B cell (primary cell): ENCODE data around the gene TBX1. TPM values are rescaled to one million over a fixed set of nuclear protein-coding genes. Genes with fewer than 3 reads are reported as not detected.

Source experiments
- ATAC-seq: fragments of 200-7000 bp; cut with Tn5 transposase; one replicate; pipeline ENCODE4 v1.10.0; 2021; ENCODE audit warnings: low read depth, mild to moderate bottlenecking, moderate number of reproducible peaks, moderate library complexity
- CTCF ChIA-PET: fragments of 350-600 bp; sonication (Branson Sonifier 250); formaldehyde crosslinking; loops from one replicate; lab custom pipeline; 2021; ENCODE audit warnings: antibody characterized with exemption, inconsistent platforms; lab: Charles Lee
- POLR2A ChIA-PET: fragments of 350-600 bp; sonication (Branson Sonifier 250); formaldehyde crosslinking; loops from one replicate; lab custom pipeline; 2021; ENCODE audit warnings: antibody characterized with exemption; lab: Charles Lee
- DNase-seq: peaks from one replicate; pipeline ENCODE4 v3.0.0; 2013
- H2AFZ ChIP-seq: 2 replicates; pipeline ENCODE4 v1.6.1; 2012; ENCODE audit warnings: mild to moderate bottlenecking, low read depth, low read length; ENCODE audit not compliant: insufficient read depth, poor library complexity, severe bottlenecking
- H3K27ac ChIP-seq, 2 donors: 1 replicate in 1 of 2; 2 replicates in 1 of 2; pipeline ENCODE4 v1.5.1; 2012 to 2013; ENCODE audit warnings: low read length in 2 of 2, mild to moderate bottlenecking in 2 of 2, moderate library complexity in 1 of 2
- H3K27me3 ChIP-seq, 4 experiments: fragments of 200-600 bp in 1 of 4; sonication (generic) in 1 of 4; replicated peaks in 1 of 4; 1 replicate in 2 of 4; 2 replicates in 2 of 4; pipeline versions ENCODE4 v1.6.1 to v1.7.0; 2013 to 2016; ENCODE audit warnings: low read length in 3 of 4, mild to moderate bottlenecking in 2 of 4, mixed read lengths in 1 of 4, moderate library complexity in 1 of 4; ENCODE audit not compliant: insufficient read depth in 4 of 4, control insufficient read depth in 3 of 4; ENCODE audit errors: control extremely low read depth in 1 of 4
- H3K36me3 ChIP-seq, 2 experiments: replicated peaks in 1 of 2; 1 replicate in 1 of 2; 2 replicates in 1 of 2; pipeline versions ENCODE4 v1.6.1 to v1.7.1; 2013; ENCODE audit warnings: low read length in 1 of 2; ENCODE audit not compliant: insufficient read depth in 2 of 2, control insufficient read depth in 1 of 2; ENCODE audit errors: control extremely low read depth in 1 of 2, extremely low read depth in 1 of 2
- H3K4me1 ChIP-seq, 2 donors: fragments of 200-600 bp in 1 of 2; sonication (generic) in 1 of 2; 1 replicate in 1 of 2; 2 replicates in 1 of 2; pipeline versions ENCODE4 v1.5.1 to v1.6.1; 2013 to 2017; ENCODE audit warnings: low read length in 2 of 2; ENCODE audit not compliant: control insufficient read depth in 2 of 2, insufficient read depth in 2 of 2
- H3K4me2 ChIP-seq: replicated peaks from 2 replicates; pipeline ENCODE3; 2012; ENCODE audit warnings: mild to moderate bottlenecking, low read depth, low read length; ENCODE audit not compliant: poor library complexity, severe bottlenecking
- H3K4me3 ChIP-seq, 5 experiments: fragments of 200-600 bp in 1 of 5; sonication (generic) in 1 of 5; 1 replicate in 3 of 5; 2 replicates in 2 of 5; pipeline versions ENCODE4 v1.5.1 to v1.7.0; 2011 to 2016; ENCODE audit warnings: low read length in 4 of 5, mild to moderate bottlenecking in 4 of 5, low read depth in 2 of 5, control low read depth in 1 of 5, moderate library complexity in 1 of 5; ENCODE audit not compliant: insufficient read depth in 1 of 5; ENCODE audit errors: control extremely low read depth in 1 of 5, extremely low read depth in 1 of 5
- H3K79me2 ChIP-seq: fragments of 200-600 bp; sonication (generic); one replicate; pipeline ENCODE4 v1.6.0; 2016; ENCODE audit warnings: low read length; ENCODE audit not compliant: control insufficient read depth, insufficient read depth
- H3K9ac ChIP-seq: fragments of 200-600 bp; sonication (generic); 2 replicates; pipeline ENCODE4 v1.6.1; 2017; ENCODE audit warnings: mild to moderate bottlenecking, low read length, moderate library complexity
- H3K9me3 ChIP-seq, 3 donors: one replicate each; pipeline versions ENCODE4 v1.6.1 to v1.7.1; 2013; ENCODE audit warnings: low read length in 2 of 3; ENCODE audit not compliant: control insufficient read depth in 2 of 3, insufficient read depth in 1 of 3; ENCODE audit errors: control extremely low read depth in 1 of 3
- H4K20me1 ChIP-seq: 2 replicates; pipeline ENCODE4 v1.6.0; 2012; ENCODE audit warnings: mild to moderate bottlenecking, low read length; ENCODE audit not compliant: insufficient read depth, control insufficient read depth, poor library complexity, severe bottlenecking
- H3K27ac Mint-ChIP-seq: one replicate; pipeline ENCODE4 v1.8.0; 2021; ENCODE audit warnings: mixed read lengths
- H3K27me3 Mint-ChIP-seq: one replicate; pipeline ENCODE4 v1.8.0; 2021; ENCODE audit warnings: mixed read lengths
- H3K4me1 Mint-ChIP-seq: one replicate; pipeline ENCODE4 v1.8.0; 2021; ENCODE audit warnings: mixed read lengths
- H3K4me3 Mint-ChIP-seq: one replicate; pipeline ENCODE4 v1.8.0; 2021; ENCODE audit warnings: mixed read lengths
- H3K9me3 Mint-ChIP-seq: one replicate; pipeline ENCODE4 v1.8.0; 2022; ENCODE audit warnings: mixed read lengths; ENCODE audit not compliant: insufficient read depth
- EZH2 ChIP-seq: IDR thresholded peaks from 2 replicates; pipeline ENCODE4 v1.6.1; 2012; ENCODE audit warnings: borderline replicate concordance, low read depth, mild to moderate bottlenecking, moderate library complexity, low read length; ENCODE audit not compliant: insufficient read depth, poor library complexity, severe bottlenecking
- WGBS: methylation state at CpG from one replicate; pipeline ENCODE4 v1.1.5; 2013; ENCODE audit warnings: missing lambda C conversion rate; ENCODE audit not compliant: insufficient coverage; 5-methylcytosine and 5-hydroxymethylcytosine counted together
- intact Hi-C: fragments of 100-400 bp; cut with micrococcal nuclease; formaldehyde crosslinking; loops from one replicate; pipeline ENCODE4 v1.10.0; 2022
- polyA plus RNA-seq: library from polyadenylated mRNA; depleted of rRNA; stranded (reverse); fragments of >200 nt; gene quantifications from 2 replicates; pipeline ENCODE4 v1.2.3, GENCODE V29; 2012
- total RNA-seq, 2 donors: library from RNA; stranded (reverse); fragments of 120-200 nt in 1 of 2; gene quantifications; 1 replicate in 1 of 2; 2 replicates in 1 of 2; pipeline versions ENCODE4 v1.2.3 to v1.2.4, GENCODE V29; 2013 to 2022
- TF ChIP-seq, protein P1 (sequence below): fragments of 200-600 bp; IDR thresholded peaks from one replicate; pipeline ENCODE4 v1.8.0; 2022; ENCODE audit warnings: antibody characterized with exemption, mild to moderate bottlenecking

Gene TBX1
- total and polyA plus RNA-seq, 2 donors (not counting 1 experiment from before 2014, with no cell fraction given): not detected

DNA sequence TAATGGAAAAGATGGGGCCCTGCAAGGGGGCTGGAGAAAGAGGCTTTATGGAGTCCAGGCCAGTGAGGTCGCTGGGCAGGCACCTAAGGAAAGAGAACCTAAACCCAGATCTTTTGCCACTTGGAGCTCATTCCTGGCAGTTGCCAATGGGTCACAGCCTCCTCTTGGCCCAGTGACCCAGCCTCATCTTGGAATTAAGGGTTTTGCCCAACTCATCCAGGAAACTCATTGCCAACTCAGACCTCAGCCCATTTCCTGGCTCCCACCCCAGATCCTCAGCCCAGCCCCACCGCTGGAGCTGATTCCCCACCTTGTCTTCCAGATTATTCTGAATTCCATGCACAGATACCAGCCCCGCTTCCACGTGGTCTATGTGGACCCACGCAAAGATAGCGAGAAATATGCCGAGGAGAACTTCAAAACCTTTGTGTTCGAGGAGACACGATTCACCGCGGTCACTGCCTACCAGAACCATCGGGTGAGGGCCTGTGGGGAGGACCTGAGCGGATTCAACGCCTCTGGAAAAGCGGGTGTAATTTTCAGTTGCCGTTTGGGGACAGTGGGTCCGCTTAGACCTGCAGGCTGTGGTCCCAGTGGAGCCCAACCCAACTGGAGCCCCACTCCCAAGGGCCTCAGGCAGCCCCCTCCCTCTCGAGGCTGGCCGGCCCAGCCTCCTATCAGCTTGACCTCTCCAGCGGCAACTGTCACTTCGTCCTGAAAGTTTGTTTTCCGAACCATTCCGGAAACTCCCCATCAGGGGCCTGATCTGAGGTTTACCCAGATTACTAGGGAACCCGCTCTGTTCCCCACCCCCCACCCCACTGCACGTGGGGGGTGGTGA lies 4.3 kb downstream of the TBX1 start:
- H3K4me3 Mint-ChIP-seq: peak overlapping the region; percentile 68

More for the DNA sequence above, 4.3 kb downstream of the TBX1 start:
- intact Hi-C loops: no loop called here
- Histone ChIP-seq H3K36me3 (no peaks in the 10 kb centered on the region), H2AFZ (no peak overlapping the region), H3K4me3 (no peak overlapping the region), H3K4me1 (peaks cover 20 to 31% of the 10 kb centered on the region in 2 donors), H3K27ac (no peak overlapping the region), H3K9ac (no peak overlapping the region), H3K79me2 (no peaks in the 10 kb centered on the region), H3K9me3 (peaks cover 0 to 27% (median 0%) of the 10 kb centered on the region in 3 donors), H3K27me3 (peaks cover 0 to 78% (median 47%) of the 10 kb centered on the region in 4 experiments), H3K4me2 (no peak overlapping the region), H4K20me1 (no peaks in the 10 kb centered on the region)
- whole genome bisulfite sequencing: 61% methylated on average over 21 of the region's 25 CpGs
- Mint-ChIP-seq H3K27ac (no peak overlapping the region), H3K4me1 (peaks cover 35% of the 10 kb centered on the region), H3K9me3 (no peaks in the 10 kb centered on the region), H3K27me3 (peaks cover 59% of the 10 kb centered on the region)
- ATAC-seq (no peak), DNase-seq (no peak)
- CTCF ChIA-PET: no interaction called here
- TF ChIP-seq, protein P1, sequence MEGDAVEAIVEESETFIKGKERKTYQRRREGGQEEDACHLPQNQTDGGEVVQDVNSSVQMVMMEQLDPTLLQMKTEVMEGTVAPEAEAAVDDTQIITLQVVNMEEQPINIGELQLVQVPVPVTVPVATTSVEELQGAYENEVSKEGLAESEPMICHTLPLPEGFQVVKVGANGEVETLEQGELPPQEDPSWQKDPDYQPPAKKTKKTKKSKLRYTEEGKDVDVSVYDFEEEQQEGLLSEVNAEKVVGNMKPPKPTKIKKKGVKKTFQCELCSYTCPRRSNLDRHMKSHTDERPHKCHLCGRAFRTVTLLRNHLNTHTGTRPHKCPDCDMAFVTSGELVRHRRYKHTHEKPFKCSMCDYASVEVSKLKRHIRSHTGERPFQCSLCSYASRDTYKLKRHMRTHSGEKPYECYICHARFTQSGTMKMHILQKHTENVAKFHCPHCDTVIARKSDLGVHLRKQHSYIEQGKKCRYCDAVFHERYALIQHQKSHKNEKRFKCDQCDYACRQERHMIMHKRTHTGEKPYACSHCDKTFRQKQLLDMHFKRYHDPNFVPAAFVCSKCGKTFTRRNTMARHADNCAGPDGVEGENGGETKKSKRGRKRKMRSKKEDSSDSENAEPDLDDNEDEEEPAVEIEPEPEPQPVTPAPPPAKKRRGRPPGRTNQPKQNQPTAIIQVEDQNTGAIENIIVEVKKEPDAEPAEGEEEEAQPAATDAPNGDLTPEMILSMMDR: no peak
- no peak for TF ChIP-seq EZH2
- POLR2A ChIA-PET: no interaction called here
